ENCODE measurements around the gene EFTUD2. TPM values are rescaled to one million over a fixed set of nuclear protein-coding genes. Genes with fewer than 3 reads are reported as not detected.

The EFTUD2 gene
- total and polyA plus RNA-seq, 9 of the 15 experiments (the other 6 are each of a cell fraction or from before 2014, with no cell fraction given), result 65.8 to 362 (median 218) TPM

- no peak for TF ChIP-seq SFPQ (IDR thresholded peaks at IDR 0.05; ENCODE audit: low read depth, low read length)
- no peak for TF ChIP-seq CHAMP1 (IDR thresholded peaks at IDR 0.05)
- TF ChIP-seq ZNF146 (CRISPR knock-in tag; IDR thresholded peaks at IDR 0.05; ENCODE audit: unreplicated experiment), result no peak
- peak; percentile 75; the same call in 1 of the 2 replicates for TF ChIP-seq IRF1 (CRISPR knock-in tag; IDR thresholded peaks at IDR 0.05; ENCODE audit: borderline replicate concordance)
- TF ChIP-seq XRCC4 (IDR thresholded peaks at IDR 0.05; ENCODE audit: extremely low read depth, insufficient read depth, insufficient read length), result no peak
- TF ChIP-seq ILF3 (IDR thresholded peaks at IDR 0.05; ENCODE audit: borderline replicate concordance), result no peak
- no peak for TF ChIP-seq ATF4 (CRISPR knock-in tag; IDR thresholded peaks at IDR 0.05)
- TF ChIP-seq HNRNPH1 (optimal IDR thresholded peaks at IDR 0.05; ENCODE audit: low read depth, low read length), result no peak
- no peak for TF ChIP-seq CBX8 (IDR thresholded peaks at IDR 0.05; ENCODE audit: borderline replicate concordance, extremely low read depth, low read depth, low read length, poor library complexity, severe bottlenecking)
- TF ChIP-seq HIVEP1 (CRISPR knock-in tag; IDR thresholded peaks at IDR 0.05), result 0 out of 2 replicates have a peak, but pooled peaks have one; percentile 33
- no peak for TF ChIP-seq ARID3B (CRISPR knock-in tag; IDR thresholded peaks at IDR 0.05; ENCODE audit: borderline replicate concordance)
- TF ChIP-seq DMBX1 (CRISPR knock-in tag; IDR thresholded peaks at IDR 0.05; ENCODE audit: borderline replicate concordance), result 0 out of 2 replicates have a peak, but pooled peaks have one; percentile 47
- 0 out of 2 replicates have a peak, but pooled peaks have one; percentile 19 for TF ChIP-seq JUN (IDR thresholded peaks at IDR 0.05; ENCODE audit: borderline replicate concordance, low read depth, low read length)
- no peak for TF ChIP-seq JUN (CRISPR knock-in tag; IDR thresholded peaks at IDR 0.05; ENCODE audit: borderline replicate concordance)
- TF ChIP-seq E2F4 (CRISPR knock-in tag; IDR thresholded peaks at IDR 0.05; ENCODE audit: low read depth), result peak; percentile 99
- TF ChIP-seq MAFF (IDR thresholded peaks at IDR 0.05; ENCODE audit: low read length), result no peak
These were observed 48.4 kb upstream of the EFTUD2 start, which contains the start of gene KIF18B (continued) for GRCh38 chr17:44947461-44948314.

All from K562 (cell line).